Hepatocyte (in vitro differentiated cells): ENCODE results near the gene SFMBT2.

Experiments used
- EZH2 ChIP-seq: fragments of 200-600 bp; sonication (generic); IDR thresholded peaks from 2 replicates; pipeline ENCODE4 v1.6.1; 2016; ENCODE audit warnings: antibody characterized with exemption, mild to moderate bottlenecking, borderline replicate concordance
- TF ChIP-seq, protein P1 (sequence below): fragments of 200-600 bp; sonication (generic); IDR thresholded peaks from 2 replicates; pipeline ENCODE4 v1.5.1; 2016; ENCODE audit warnings: antibody characterized with exemption, mild to moderate bottlenecking; ENCODE audit not compliant: poor library complexity

- TF ChIP-seq, protein P1, sequence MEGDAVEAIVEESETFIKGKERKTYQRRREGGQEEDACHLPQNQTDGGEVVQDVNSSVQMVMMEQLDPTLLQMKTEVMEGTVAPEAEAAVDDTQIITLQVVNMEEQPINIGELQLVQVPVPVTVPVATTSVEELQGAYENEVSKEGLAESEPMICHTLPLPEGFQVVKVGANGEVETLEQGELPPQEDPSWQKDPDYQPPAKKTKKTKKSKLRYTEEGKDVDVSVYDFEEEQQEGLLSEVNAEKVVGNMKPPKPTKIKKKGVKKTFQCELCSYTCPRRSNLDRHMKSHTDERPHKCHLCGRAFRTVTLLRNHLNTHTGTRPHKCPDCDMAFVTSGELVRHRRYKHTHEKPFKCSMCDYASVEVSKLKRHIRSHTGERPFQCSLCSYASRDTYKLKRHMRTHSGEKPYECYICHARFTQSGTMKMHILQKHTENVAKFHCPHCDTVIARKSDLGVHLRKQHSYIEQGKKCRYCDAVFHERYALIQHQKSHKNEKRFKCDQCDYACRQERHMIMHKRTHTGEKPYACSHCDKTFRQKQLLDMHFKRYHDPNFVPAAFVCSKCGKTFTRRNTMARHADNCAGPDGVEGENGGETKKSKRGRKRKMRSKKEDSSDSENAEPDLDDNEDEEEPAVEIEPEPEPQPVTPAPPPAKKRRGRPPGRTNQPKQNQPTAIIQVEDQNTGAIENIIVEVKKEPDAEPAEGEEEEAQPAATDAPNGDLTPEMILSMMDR: no peak
- no peak for TF ChIP-seq EZH2
These were observed 1.1 kb downstream of the SFMBT2 start for GRCh38 chr10:7409732-7410168.
